GM21717 (cell line): Measurements from ENCODE around the gene ALK.

Experiments used
- ATAC-seq: cut with Tn5 transposase; IDR thresholded peaks from one replicate; pipeline ENCODE4 v1.9.1; 2021; ENCODE audit warnings: mild to moderate bottlenecking, moderate library complexity; ENCODE audit not compliant: unreplicated experiment

The ALK gene

DNA sequence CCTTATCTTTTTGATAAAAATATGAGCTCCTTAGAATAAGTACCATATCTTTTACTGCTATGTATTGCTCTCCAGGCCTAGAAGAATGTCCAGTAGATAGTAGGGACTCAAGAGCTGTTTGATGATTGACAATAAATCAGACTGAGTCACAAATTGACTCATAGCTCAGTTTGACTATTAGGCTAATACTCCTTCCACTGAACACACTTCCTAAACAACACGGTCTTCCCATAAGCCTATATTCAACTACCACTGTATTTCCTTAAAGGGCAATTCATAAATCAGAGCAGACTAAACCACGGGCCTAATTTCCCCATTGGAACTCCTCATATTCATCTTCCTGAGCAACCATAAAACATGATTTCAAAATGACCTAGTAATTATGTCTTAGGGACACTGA lies 258.5 kb downstream of the ALK start:
- no peak for ATAC-seq

DNA sequence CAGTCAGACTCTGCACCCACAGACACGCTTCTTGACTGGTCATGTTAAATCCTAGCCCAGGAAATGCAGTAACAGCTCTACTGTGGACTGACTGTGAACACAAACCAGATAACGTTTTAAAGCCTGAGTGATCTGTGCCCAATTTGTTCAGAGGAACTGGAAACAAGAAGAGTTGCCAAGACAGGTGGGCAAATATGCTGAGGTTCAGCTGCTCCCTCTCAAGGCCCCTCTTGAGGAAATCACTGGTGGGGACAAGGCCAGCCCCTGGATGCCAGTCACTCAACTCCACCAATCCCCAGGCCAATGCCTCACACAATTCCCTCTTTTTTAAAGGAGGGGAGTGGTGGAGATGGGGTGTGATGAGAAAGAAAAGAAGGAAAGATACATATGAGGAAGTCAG lies 261.2 kb downstream of the ALK start:
- ATAC-seq = no peak

DNA sequence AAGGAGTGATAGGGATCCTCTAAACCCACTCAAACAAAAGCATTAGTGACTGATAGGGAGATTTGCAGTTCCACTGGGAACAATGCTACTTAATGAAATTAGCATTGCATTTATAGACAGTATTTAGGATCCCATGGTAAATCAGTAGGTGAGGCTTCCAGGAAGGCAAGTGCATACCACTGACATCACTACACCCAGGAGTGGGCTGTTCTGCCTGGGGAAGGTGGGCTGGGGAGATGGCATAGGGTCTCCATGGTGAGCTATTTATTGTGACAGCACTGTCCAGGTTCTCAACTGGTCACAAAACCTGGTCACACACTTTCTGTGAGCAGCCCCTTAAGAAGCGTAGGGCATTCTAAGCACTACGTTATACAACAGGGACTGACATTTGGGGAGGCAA lies 262.2 kb downstream of the ALK start:
- no peak for ATAC-seq

DNA sequence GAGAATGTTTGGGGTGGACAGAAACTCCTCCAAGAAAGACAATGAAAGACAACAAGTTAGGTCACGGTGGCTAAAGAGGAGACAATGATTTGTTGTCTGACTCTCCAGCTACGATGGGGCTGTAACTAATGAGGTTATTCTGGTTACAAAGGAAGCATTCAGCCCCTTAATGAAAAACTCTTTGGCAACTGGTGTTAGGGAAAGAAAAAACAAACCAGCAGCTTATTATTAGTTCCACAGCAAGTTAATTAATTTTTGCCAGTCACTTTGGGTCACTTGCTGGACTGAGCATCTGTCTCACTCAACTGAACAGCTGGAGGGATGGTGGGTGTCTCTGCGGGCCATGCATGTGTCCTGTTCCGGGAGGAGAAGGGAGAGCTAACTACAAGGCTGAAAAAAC lies 263.7 kb downstream of the ALK start:
- ATAC-seq = no peak

DNA sequence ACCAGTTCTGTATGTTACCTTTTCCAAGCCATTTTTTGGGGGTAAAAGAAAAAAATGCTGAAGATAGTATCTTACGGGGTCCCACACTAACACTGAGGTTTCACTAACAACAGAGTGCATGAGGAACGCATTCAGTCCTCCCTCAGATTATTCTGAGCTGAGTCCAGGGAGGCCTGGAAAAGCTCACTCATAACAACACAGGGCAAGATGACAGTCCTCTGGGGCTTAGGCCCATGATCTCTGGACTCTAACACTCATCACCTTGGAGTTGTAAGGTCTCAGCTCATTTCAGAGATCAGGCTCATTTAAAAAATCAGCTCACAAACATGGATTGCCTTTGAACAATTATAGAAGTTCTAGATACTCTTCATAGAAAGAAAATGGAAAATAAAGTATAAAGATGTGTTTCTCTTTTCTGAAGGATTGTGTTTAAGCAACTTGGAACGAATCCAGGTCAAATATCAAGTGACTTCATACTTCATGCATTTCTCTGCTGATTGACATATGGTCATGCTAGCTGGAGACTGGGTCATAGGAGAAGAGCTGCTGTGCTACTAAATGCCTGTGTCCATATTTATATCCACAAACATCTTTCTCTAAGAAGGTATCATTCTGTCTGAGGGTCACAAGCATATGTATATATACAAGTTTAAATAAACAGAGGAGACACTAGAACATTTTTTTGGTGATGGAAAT lies 265.8 kb downstream of the ALK start:
- no peak for ATAC-seq

DNA sequence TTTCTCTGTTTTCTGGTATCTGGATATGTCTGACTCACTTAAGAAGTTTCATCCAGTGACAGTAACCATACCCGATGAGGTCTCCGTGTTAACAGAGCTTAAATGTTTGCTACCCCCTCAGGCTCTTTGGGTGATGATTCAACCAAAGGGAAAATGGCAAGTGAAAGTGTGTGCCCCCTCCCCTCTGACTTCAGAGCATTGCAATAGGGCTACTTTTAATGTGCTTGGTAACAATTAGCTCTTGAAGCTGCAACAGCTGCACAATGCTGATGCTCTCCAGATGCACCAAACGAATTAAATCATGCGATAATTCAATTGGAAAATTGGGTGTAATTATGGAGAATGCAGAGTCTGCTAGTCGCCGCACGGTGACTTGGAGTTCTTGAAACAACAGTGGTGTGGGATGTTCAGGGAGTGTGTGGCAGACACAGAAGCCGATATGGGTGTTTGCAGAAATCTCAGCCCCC lies 270.7 kb downstream of the ALK start:
- no peak for ATAC-seq

DNA sequence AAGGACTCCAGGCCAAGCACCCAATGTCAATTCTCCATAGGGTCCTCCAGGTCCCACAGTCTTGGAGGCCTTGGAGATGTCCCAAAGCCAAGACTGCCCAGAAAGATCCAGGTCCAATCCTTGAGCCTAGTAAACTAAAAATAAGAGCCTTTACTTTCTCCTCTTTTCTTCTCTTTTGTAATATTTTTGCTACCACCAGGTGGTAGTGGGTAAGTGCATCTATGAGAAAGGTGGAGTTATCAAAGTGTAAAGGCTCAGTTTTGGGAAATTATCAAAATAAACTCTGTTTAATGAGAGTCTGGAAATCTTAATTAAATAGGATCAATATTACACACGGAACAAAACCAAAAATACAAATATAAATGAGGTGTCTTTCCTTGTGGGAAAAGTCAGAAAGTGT lies 276.4 kb downstream of the ALK start:
- no peak for ATAC-seq

DNA sequence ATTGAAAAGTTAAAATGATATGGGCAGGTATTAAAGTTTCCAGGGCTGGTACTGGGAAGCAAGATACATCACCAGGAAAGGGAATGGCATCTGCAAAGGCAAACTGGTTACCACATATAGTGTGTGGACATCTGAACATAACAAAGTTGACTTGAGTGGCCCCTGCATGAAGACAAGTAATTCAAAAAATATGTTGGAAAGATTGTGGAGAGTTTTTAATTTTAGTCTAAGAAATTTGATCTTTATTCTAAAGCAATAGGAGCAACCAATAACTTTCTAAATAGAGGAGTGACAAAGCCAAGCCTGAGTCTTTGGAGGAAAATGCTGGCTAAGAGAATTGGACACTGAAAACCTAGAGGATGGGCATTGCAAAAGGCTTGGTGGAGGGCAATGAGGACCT lies 278.2 kb downstream of the ALK start:
- no peak for ATAC-seq

DNA sequence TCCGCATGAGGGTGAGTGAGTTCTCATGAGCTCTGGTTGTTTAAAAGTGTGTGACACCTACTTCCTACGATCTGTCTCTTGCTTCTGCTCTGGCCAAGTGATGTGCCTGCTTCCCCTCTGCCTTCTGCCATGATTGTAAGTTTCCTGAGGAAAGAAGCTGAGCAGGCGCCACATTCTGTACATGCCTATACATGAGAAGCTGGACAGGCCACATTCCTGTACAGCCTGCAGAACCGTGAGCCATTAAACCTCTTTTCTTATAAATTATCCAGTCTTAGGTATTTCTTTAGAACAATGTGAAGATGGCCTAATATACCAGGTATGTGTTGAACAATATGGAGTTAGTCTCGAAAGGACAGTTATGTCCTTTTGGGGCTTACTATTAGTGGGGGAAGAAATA lies 281.0 kb downstream of the ALK start:
- ATAC-seq = no peak

DNA sequence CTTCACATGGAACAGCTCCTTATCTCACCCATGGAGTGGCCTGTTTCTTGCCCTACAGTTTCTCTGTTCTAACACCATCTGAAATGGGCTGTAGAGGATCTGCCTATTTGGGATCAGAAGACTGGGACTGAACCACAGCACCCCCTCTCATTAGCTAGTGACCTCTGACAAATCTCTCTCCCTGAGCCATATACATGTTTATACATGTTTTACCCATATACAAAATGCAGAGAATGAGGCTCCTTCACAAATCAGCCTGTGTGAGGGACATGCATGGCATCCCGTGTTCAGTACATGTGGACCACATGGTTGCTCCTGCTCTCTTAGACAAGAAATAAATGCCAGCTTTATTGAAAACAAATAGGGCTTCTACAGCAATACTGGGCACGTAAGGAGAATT lies 282.7 kb downstream of the ALK start:
- ATAC-seq = no peak

DNA sequence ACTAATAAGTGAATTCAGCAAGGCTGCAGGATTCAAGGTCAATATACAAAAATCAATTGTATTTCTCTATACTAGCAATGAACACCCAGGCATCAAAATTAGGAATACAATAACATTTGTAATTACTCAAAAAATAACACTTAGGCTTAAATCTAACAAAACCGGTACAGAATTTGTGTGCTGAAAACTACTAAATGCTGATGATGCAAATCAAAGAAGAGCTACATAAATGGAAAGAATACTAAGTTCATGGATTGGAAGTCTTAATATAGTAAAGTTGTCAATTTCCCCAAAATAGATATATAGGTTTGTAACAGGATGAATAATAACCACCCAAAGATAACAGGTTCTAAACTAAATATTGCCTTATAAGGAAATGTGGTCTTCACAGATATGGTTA lies 286.5 kb downstream of the ALK start:
- no peak for ATAC-seq

DNA sequence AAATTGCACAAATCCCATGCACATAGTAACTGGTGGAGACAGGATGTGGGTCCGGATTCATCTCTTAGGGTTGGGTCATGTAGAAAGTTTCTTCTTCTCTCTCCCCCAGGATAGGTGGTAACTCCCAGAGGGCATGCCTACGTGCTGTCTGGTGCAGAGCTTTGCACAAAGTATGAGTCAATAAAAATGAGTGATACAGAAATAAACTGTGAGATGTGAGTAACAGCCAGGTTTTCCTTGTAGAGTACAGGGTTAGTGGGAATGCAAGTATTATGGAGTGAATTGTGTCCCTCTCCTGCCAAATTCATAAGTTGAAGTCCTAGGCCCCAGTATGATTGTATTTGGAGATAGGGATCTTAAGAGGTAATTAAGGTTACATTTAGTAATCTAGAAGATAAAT lies 289.4 kb downstream of the ALK start:
- ATAC-seq = no peak

DNA sequence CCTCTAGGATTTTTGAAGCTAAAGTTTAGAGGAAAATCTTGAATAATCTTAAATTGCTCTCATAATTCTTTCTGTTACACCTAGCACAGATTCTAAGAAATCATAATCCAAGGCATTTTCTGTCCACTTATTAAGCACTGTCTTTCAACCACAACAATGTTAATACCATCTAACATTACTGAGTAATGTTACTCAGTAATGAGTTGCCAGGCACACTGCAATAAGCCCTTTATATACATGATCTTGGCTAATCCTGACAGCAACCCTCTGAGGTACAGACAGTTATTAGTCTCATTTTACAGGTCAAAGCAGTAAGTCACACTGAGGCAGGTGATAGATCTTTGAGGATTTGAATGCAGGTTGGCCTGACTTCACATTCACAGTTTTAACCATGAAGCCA lies 291.9 kb downstream of the ALK start:
- ATAC-seq = no peak

DNA sequence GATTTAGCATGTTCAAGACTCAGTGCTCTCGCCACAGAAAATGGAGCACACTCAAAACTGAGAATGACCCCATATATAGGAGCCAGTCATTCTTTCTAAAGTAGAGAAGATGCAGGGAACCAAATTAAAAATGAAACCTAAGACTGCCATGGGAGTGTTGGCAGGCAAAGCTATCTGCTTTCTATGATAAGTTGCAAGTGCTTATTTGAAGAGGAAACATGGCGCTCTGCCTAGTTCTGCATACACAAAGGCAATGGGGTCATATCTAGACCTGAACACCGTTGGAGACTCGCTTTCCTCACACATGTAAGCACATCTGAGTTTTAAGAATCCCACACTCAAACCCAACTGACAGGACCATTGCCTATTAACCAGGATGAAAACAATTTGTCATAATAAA lies 292.5 kb downstream of the ALK start:
- ATAC-seq = no peak

DNA sequence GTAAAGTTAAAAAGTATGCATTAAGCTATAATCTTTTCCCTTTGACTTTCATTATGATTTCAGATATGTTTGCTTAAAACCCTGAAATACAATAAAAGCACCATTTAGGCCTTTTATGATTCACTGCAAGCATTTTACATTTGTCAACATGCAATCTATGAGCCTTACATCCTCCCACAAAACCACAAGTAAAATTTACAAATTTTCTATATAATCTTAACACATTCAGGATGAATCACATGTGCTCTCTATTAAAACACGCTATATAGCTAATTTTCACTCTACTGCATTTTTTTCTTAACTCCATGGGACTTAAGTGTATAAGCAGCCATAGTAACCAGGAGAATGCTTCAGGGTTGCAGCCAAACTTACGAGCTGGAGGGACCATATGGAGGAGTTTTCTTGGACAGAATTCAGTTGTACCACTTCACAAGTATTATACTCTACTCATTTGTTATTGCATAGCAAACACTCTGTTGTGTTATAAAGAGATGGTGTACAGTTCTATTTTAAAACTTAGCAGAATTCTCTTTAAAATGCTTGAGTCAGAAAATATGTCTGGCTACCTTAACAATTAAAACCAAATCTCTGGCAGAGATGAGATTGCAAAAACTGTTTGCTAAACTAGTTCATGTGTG lies 293.2 kb downstream of the ALK start:
- ATAC-seq = no peak

DNA sequence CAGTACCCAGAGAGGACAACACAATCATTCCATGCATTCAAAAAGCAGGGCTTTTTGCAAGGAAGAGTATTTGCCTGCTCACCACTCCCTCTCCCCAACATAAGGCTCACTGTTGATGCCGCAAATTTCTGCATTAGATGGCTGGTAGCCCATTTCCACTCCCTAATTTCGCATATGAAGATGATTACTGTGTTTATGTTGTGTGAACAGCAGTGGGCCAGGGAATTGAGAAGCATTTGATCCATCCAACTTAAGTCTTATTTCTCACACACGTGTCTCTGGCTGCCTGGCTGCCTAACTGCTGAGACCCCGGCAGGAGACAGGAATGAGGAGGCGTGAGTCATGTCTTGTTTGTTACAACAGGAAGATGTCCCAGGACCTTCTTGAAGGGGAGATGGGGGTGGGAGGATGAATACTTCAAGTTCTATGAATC lies 294.1 kb downstream of the ALK start:
- no peak for ATAC-seq

DNA sequence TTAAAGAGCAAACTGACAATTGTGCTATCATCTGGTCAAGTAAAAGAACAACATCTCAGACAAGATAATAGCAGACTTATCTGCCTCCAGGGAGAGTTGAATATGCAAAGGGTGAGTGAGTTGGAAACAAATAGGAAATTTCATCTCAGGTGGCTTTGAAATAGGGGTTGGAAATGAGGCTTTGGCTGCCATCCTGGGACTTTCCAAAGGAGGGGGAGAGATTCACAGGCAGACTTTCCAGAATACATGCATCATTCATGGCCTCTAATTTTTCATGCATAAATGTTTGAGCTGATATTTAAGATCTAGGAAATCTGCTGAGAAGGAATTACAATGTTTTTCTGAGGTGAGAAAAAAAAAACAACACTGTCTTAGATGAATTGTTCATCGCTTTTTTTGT lies 300.5 kb downstream of the ALK start:
- ATAC-seq = no peak

DNA sequence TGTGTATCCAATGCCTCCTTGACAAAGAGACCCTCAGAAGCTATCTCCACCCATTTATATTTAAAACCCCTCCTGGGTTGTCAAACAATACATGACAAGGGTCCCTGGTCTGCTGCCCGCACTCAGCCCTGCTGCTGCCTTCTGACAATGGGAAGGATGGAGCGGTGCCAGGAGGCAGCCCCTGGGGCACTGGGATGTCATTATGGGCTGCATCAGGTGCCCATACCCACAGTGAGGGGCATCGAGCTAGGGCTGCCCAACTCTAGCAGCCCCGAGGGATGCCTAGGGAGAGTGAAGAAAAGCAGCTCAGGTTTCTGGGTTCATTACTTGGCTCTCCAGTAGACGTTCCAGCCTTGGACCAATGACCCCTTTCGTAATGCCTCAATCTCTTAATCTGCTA lies 301.7 kb downstream of the ALK start:
- no peak for ATAC-seq

DNA sequence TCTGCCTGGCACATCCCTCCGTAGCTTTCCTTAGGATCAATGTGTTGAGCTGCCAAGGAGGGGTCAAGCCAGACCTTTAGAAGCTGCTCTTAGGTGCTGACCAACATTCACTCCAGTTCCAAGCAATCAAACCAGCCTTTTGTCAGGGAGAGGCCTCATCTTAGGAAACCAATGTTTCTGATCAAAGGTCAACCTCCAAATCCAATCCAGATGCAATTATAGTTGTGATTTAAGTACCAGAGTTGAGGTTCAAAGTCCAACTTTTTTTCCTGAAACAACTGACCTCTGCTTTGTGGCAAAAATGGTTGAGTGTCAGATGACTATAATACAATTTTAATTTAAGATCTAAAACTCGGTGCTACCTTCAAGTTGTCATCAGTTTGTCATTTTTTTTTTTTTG lies 303.4 kb downstream of the ALK start:
- ATAC-seq = no peak

DNA sequence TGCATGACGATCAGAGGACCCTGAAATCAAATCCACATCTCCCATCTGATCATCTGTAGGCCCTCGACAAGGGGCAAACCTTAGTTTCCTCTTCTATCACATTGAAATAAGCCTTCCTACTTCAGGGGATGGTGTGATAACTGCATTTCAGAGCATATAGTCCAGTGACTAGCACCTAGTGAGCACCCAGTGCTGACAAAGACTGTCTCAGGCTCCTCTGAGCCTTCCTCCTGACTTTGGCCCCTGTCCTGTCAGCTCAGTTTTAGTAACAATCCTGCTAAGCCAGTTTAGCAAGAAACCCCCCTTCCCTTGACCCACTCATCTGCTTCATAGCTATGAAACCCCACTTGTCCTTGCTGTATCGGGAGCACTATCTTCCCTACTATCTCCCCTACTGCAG lies 304.0 kb downstream of the ALK start:
- no peak for ATAC-seq

DNA sequence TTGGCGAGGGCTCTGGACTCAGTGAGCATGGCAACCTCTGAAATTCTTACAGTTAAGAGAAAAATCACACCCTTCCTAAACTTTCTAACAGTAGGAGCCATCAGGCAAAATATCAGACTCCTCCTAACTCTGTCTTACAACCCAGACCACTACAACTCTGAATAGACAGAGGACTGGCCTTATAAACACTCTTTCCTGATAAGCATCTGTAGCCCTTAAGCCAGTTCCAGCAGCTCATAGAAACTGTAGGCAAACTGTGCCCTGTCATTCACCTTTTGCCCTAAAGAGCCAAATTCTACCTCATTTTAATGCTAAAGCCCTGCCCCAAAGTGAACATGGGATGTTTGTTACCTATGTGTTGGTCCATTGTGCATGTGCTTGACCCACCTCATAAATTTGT lies 304.8 kb downstream of the ALK start:
- no peak for ATAC-seq

DNA sequence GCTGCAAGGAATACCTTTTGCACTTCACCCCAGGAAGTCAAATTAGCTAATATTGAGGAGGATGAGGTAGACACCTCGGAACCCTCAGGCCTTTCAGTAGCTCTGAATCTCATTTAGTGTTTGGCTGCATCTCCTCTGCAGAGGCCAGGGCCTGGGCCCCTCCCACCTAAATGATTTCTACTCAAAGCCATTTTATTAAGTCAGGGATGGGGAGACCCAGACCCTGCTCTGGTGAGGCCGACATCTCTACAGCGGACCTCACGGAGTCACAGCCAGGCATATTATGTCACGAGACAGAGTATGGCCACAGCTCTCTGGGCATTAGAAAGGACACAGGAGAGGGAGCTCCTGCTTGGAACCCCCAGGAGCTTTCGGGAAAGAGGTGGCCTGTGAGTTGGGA lies 305.5 kb downstream of the ALK start:
- no peak for ATAC-seq

DNA sequence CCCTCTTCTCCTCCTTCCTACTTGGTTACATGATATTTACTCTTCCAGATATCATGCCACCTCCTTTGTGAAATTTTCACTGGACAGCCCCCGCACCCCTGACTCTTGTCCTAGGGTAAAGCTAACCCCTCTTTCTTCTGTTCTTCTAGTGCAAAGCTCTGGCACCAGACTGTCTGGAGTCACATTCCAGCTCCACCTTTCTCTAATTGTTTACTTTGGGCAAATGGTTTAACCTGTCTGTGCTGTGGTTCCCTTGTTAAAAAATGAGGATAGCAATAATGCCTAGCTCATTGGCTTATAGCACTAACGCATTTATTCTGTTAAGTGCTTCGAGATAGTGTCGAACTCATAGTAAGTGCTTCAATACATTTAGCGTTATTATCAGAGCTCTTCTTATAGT lies 306.2 kb downstream of the ALK start:
- ATAC-seq = no peak
